NCI-H526 treated with DMSO at 0.1 percent for 48 hours (cell line): ENCODE results near the gene TMC1.
"Not testable (repeated sequence)": the region's sequence is repeated elsewhere in the genome, so short reads cannot be mapped to it uniquely, and the experiment has no call there.

Source experiments
- DNase-seq: peaks from one replicate; lab custom pipeline; 2025; lab: John Stamatoyannopoulos, UW

The TMC1 gene

GRCh38 chr9:72772661-72773060 is 251.3 kb downstream of the TMC1 start:
- no peak for DNase-seq

- DNase-seq, result no peak
Observed at GRCh38 chr9:72773570-72773969, 252.2 kb downstream of the TMC1 start.

- DNase-seq, result no peak
Observed at GRCh38 chr9:72775570-72775969, 254.2 kb downstream of the TMC1 start.

GRCh38 chr9:72779614-72780013 is 258.2 kb downstream of the TMC1 start:
- no peak for DNase-seq

- no peak for DNase-seq
Observed at GRCh38 chr9:72786948-72787347, 265.5 kb downstream of the TMC1 start.

- no peak for DNase-seq
Observed at GRCh38 chr9:72788966-72789735, 267.7 kb downstream of the TMC1 start.

GRCh38 chr9:72789885-72790284 is 268.5 kb downstream of the TMC1 start:
- DNase-seq, result no peak

GRCh38 chr9:72790989-72791388 is 269.6 kb downstream of the TMC1 start:
- DNase-seq, result no peak

GRCh38 chr9:72791436-72791835 is 270.0 kb downstream of the TMC1 start:
- no peak for DNase-seq

- no peak for DNase-seq
Observed at GRCh38 chr9:72794946-72795345, 273.5 kb downstream of the TMC1 start.

GRCh38 chr9:72800328-72800994 is 279.1 kb downstream of the TMC1 start:
- no peak for DNase-seq

GRCh38 chr9:72805238-72805637 is 283.8 kb downstream of the TMC1 start:
- no peak for DNase-seq

GRCh38 chr9:72806313-72806809 is 285.0 kb downstream of the TMC1 start:
- DNase-seq, result not testable (repeated sequence)

- DNase-seq, result no peak
Observed at GRCh38 chr9:72807765-72808445, 286.5 kb downstream of the TMC1 start.

GRCh38 chr9:72808446-72808768 is 287.0 kb downstream of the TMC1 start:
- DNase-seq, result no peak

GRCh38 chr9:72809586-72809985 is 288.2 kb downstream of the TMC1 start:
- DNase-seq, result no peak

GRCh38 chr9:72812559-72813111 is 291.2 kb downstream of the TMC1 start:
- no peak for DNase-seq

GRCh38 chr9:72813544-72813943 is 292.1 kb downstream of the TMC1 start:
- no peak for DNase-seq

- DNase-seq, result no peak
Observed at GRCh38 chr9:72814083-72814597, 292.7 kb downstream of the TMC1 start.

- no peak for DNase-seq
Observed at GRCh38 chr9:72816666-72817065, 295.3 kb downstream of the TMC1 start.

GRCh38 chr9:72817413-72817812 is 296.0 kb downstream of the TMC1 start:
- no peak for DNase-seq

GRCh38 chr9:72818385-72818784 is 297.0 kb downstream of the TMC1 start:
- no peak for DNase-seq
